K562 (cell line): ENCODE measurements around the gene PAF1. TPM values are rescaled to one million over a fixed set of nuclear protein-coding genes. Genes with fewer than 3 reads are reported as not detected.

Experiments
- CLOCK ChIP-seq: fragments of 250-450 bp; sonication (Bioruptor Pico); IDR thresholded peaks from 2 replicates; pipeline ENCODE4 v1.4.0; 2020; ENCODE audit warnings: mild to moderate bottlenecking, moderate library complexity, borderline replicate concordance
- GMEB1 ChIP-seq: fragments of 250-450 bp; sonication (Bioruptor Pico); IDR thresholded peaks from 2 replicates; pipeline ENCODE4 v1.4.0; 2020; ENCODE audit warnings: mild to moderate bottlenecking
- KDM2B ChIP-seq: fragments of 250-450 bp; sonication (Bioruptor Pico); IDR thresholded peaks from 2 replicates; pipeline ENCODE4 v1.8.0; 2021; ENCODE audit warnings: mild to moderate bottlenecking, moderate library complexity
- KLF10 ChIP-seq: fragments of 250-450 bp; sonication (Bioruptor Pico); IDR thresholded peaks from 2 replicates; pipeline ENCODE4 v1.6.1; 2021; ENCODE audit warnings: matching md5 sums
- MAFG ChIP-seq: fragments of 450-650 bp; conservative IDR thresholded peaks from 2 replicates; pipeline ENCODE4 v1.6.1; 2016; ENCODE audit warnings: missing genetic modification characterization, missing compliant biosample characterization
- MCM2 ChIP-seq: fragments of 450-650 bp; IDR thresholded peaks from 2 replicates; pipeline ENCODE4 v1.6.1; 2017; ENCODE audit warnings: low read depth, mild to moderate bottlenecking
- MCM7 ChIP-seq, 2 experiments: fragments of 450-650 bp; IDR thresholded peaks; 2 replicates each; pipeline ENCODE4 v1.6.1; 2016 to 2018
- MED1 ChIP-seq: sonication (generic); formaldehyde crosslinking; IDR thresholded peaks from 2 replicates; pipeline ENCODE4 v1.8.1; 2023; ENCODE audit warnings: missing genetic modification reagents, borderline replicate concordance
- NFRKB ChIP-seq: fragments of 450-650 bp; IDR thresholded peaks from 2 replicates; pipeline ENCODE4 v1.6.1; 2016; ENCODE audit warnings: low read depth
- NONO ChIP-seq, 2 experiments: fragments of 200-400 bp in 1 of 2; fragments of 450-650 bp in 1 of 2; formaldehyde crosslinking in 1 of 2; IDR thresholded peaks; 2 replicates each; pipeline ENCODE4 v1.6.1; 2017; ENCODE audit warnings: low read depth in 2 of 2, mild to moderate bottlenecking in 2 of 2, moderate library complexity in 2 of 2, low read length in 1 of 2
- NR2C2 ChIP-seq, 2 experiments: fragments of 200-800 bp in 1 of 2; sonication (Bioruptor generic) in 1 of 2; sonication (generic) in 1 of 2; formaldehyde crosslinking in 1 of 2; IDR thresholded peaks; 2 replicates each; pipeline versions ENCODE4 v1.6.1 to v1.8.0; 2016 to 2022; ENCODE audit warnings: mild to moderate bottlenecking in 1 of 2, missing compliant biosample characterization in 1 of 2, missing genetic modification characterization in 1 of 2, missing genetic modification reagents in 1 of 2
- NUFIP1 ChIP-seq: fragments of 450-650 bp; IDR thresholded peaks from 2 replicates; pipeline ENCODE4 v1.6.1; 2018; ENCODE audit not compliant: partially characterized antibody
- PTTG1 ChIP-seq: fragments of 450-650 bp; IDR thresholded peaks from 2 replicates; pipeline ENCODE4 v1.6.1; 2016; ENCODE audit warnings: low read depth, mild to moderate bottlenecking, missing genetic modification characterization, missing compliant biosample characterization
- RBM15 ChIP-seq: fragments of 200-400 bp; formaldehyde crosslinking; IDR thresholded peaks from 2 replicates; pipeline ENCODE4 v1.6.1; 2018; ENCODE audit warnings: mild to moderate bottlenecking, low read length, moderate library complexity; ENCODE audit not compliant: insufficient read depth
- SAFB ChIP-seq: fragments of 200-400 bp; formaldehyde crosslinking; IDR thresholded peaks from 2 replicates; pipeline ENCODE4 v1.6.1; 2017; ENCODE audit warnings: low read depth, low read length, borderline replicate concordance
- SREBF2 ChIP-seq: sonication (generic); formaldehyde crosslinking; IDR thresholded peaks from 2 replicates; pipeline ENCODE4 v1.4.0; 2020; ENCODE audit warnings: mild to moderate bottlenecking, missing genetic modification reagents
- STAT5A ChIP-seq: IDR thresholded peaks from 2 replicates; pipeline ENCODE4 v1.6.1; 2012; ENCODE audit warnings: low read length, inconsistent platforms, borderline replicate concordance
- THRB ChIP-seq: fragments of 450-650 bp; formaldehyde crosslinking; conservative IDR thresholded peaks from 2 replicates; pipeline ENCODE4 v1.4.0; 2022; ENCODE audit warnings: mild to moderate bottlenecking, missing genetic modification characterization
- TRIM24 ChIP-seq, 2 experiments: fragments of 450-650 bp; IDR thresholded peaks; 2 replicates each; pipeline ENCODE4 v1.6.1; 2016
- WHSC1 ChIP-seq: IDR thresholded peaks from one replicate; pipeline ENCODE4 v1.6.1; 2012; ENCODE audit warnings: low read length, control low read depth, inconsistent platforms
- ZNF41 ChIP-seq: fragments of 250-450 bp; sonication (Bioruptor Pico); conservative IDR thresholded peaks from 2 replicates; pipeline ENCODE4 v1.4.0; 2020; ENCODE audit warnings: mild to moderate bottlenecking
- polyA plus RNA-seq, 8 experiments: library from polyadenylated mRNA; depleted of rRNA in 4 of 8; stranded (reverse) in 5 of 8; unstranded in 3 of 8; fragments of >200 nt; fragmentation: Nextera tagmentation in 2 of 8; fragmentation: Illumina TruSeq in 1 of 8; extraction: Ambion mirVana in 2 of 8; extraction: Trizol in 1 of 8; gene quantifications; 2 replicates each; pipeline versions ENCODE4 v1.2.1 to v1.2.3, GENCODE V29; 2011 to 2014; ENCODE audit warnings: inconsistent platforms in 1 of 8, missing spikeins in 1 of 8
- total RNA-seq, 7 experiments: library from RNA; depleted of rRNA in 6 of 7; stranded (reverse); fragments of >200 nt in 6 of 7; fragmentation: Illumina TruSeq in 2 of 7; extraction: Trizol in 2 of 7; gene quantifications; 2 replicates each; pipeline versions ENCODE4 v1.2.1 to v1.2.3, GENCODE V29; 2011 to 2021; ENCODE audit warnings: low replicate concordance in 1 of 7
- TF ChIP-seq, protein P1 (sequence below): fragments of 250-450 bp; sonication (Bioruptor Pico); IDR thresholded peaks from 2 replicates; pipeline ENCODE4 v1.5.0; 2021

PAF1 gene
- total and polyA plus RNA-seq, 9 of the 15 experiments (the other 6 are each of a cell fraction or from before 2014, with no cell fraction given): 1.5 to 45.0 (median 33.8) TPM

DNA sequence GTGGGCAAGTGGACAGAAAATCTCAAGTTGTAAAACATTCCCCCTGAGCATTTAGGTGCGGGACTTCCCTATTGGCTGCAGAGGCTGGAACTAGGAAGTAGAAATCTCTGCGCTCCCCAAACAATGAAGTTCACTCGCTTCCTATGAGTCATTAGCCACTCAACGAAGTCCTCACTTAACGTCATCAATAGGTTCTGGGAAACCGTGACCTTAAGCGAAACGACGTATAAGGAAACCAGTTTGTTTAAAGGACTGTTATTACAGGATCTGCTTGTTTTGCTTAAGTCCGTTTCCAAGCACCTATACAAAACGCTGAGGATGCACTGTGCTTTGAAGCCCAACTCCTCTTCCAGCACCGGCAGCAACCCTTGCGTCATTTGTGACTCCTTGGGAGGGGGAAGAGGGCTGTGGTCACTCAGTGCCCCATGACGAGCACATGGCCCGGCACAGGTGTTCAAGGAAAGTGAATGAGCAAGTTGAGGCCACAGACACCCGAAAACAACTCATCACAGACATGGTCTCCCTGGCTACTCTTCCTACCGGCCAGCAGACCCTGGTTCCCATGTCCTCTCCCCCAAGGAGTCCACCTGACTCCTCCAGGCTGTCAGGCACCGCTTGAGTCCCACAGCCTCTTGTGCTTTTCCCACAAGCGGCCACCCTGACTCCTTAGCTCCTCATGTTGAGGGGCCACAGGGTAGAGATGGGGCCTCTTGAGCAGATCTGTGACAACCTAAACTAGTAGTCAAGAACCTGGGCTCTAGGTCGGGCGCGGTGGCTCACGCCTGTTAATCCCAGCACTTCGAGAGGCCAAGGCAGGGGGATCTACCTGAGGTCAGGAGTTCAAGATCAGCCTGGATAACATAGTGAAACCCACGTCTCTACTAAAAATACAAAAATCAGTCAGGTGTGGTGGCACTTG lies 40.0 kb upstream of the PAF1 start (continued):
- TF ChIP-seq THRB (CRISPR knock-in tag) (no peak), SREBF2 (CRISPR knock-in tag) (no peak), KDM2B (no peak), SAFB (no peak), MED1 (CRISPR knock-in tag) (no peak), GMEB1 (CRISPR knock-in tag) (no peak), CLOCK (CRISPR knock-in tag) (no peak), MCM2 (no peak), NR2C2 (CRISPR knock-in tag; IDR thresholded peaks at IDR 0.05) (no peak), NR2C2 (tag; IDR thresholded peaks at IDR 0.05) (peak; percentile 89), ZNF41 (CRISPR knock-in tag) (no peak), PTTG1 (tag) (no peak), NUFIP1 (no peak), RBM15 (no peak), TRIM24 (IDR thresholded peaks at IDR 0.05) (no peak), KLF10 (CRISPR knock-in tag) (no peak), WHSC1 (no peak), MAFG (no peak), STAT5A (no peak), NONO (IDR thresholded peaks at IDR 0.05; ENCODE audit: low read depth in 2 of 2, low read length in 1 of 2) (no peak), MCM7 (IDR thresholded peaks at IDR 0.05) (no peak), NFRKB (no peak)
- TF ChIP-seq, protein P1, sequence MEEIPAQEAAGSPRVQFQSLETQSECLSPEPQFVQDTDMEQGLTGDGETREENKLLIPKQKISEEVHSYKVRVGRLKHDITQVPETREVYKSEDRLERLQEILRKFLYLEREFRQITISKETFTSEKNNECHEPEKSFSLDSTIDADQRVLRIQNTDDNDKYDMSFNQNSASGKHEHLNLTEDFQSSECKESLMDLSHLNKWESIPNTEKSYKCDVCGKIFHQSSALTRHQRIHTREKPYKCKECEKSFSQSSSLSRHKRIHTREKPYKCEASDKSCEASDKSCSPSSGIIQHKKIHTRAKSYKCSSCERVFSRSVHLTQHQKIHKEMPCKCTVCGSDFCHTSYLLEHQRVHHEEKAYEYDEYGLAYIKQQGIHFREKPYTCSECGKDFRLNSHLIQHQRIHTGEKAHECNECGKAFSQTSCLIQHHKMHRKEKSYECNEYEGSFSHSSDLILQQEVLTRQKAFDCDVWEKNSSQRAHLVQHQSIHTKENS (CRISPR knock-in tag): no peak
